GM21528 (cell line): ENCODE measurements around the gene ANKRD33B.
A peak's percentile ranks its signal among the peaks of the same experiment; 100 is the strongest.

Source experiments
- ATAC-seq: cut with Tn5 transposase; IDR thresholded peaks from one replicate; pipeline ENCODE4 v1.9.1; 2021; ENCODE audit warnings: mild to moderate bottlenecking, moderate library complexity; ENCODE audit not compliant: unreplicated experiment, low FRiP score

ANKRD33B gene

GRCh38 chr5:10577371-10578292 lies 13.8 kb downstream of the ANKRD33B start:
- peak; percentile 45 for ATAC-seq

DNA sequence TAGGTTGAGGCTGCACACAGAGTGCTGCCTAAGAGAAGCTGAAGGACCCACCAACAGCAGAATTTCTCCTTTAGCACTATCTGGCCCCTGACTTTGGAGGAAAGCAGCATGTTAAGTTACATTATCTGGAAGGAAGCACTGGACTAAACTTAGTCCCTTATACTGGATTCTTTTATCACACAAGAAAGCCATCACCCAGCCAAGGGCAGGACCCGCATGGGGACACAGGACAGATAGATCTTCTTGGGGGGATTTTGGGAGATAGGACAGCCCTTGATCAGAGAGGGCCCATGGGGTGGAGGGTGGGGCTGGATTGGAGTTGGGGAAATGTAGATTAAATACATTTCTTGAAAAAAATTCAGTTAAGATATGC lies 14.4 kb downstream of the ANKRD33B start:
- ATAC-seq = no peak

- peak; percentile 55 for ATAC-seq
Measured at GRCh38 chr5:10578869-10579268, 15.0 kb downstream of the ANKRD33B start.

- no peak for ATAC-seq
Measured at GRCh38 chr5:10579536-10580521, 16.0 kb downstream of the ANKRD33B start.

- ATAC-seq = no peak
Measured at GRCh38 chr5:10580531-10581423, 16.9 kb downstream of the ANKRD33B start.

- no peak for ATAC-seq
Measured at GRCh38 chr5:10581424-10581748, 17.5 kb downstream of the ANKRD33B start.

- no peak for ATAC-seq
Measured at GRCh38 chr5:10581867-10582511, 18.1 kb downstream of the ANKRD33B start.

DNA sequence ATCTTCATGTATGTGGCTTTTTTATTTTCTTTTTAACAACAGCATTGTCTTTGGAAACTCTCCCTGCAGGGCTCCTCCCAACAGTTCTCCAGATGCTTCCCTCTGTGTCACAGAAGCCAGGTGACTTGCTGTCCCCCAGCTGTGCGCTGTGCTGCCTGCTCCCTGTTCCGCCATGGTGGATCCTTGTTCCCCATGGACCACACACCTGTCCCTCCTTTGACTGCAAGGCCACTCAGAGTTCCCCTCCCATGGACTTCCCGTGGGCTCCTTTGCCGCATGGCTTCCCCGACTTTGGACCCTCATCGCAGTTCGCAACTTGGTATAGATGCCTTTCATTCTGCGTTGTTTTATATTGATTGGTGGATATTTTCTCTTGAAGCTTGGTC lies 18.6 kb downstream of the ANKRD33B start:
- ATAC-seq = no peak

GRCh38 chr5:10583663-10584572 lies 20.0 kb downstream of the ANKRD33B start:
- ATAC-seq = no peak

DNA sequence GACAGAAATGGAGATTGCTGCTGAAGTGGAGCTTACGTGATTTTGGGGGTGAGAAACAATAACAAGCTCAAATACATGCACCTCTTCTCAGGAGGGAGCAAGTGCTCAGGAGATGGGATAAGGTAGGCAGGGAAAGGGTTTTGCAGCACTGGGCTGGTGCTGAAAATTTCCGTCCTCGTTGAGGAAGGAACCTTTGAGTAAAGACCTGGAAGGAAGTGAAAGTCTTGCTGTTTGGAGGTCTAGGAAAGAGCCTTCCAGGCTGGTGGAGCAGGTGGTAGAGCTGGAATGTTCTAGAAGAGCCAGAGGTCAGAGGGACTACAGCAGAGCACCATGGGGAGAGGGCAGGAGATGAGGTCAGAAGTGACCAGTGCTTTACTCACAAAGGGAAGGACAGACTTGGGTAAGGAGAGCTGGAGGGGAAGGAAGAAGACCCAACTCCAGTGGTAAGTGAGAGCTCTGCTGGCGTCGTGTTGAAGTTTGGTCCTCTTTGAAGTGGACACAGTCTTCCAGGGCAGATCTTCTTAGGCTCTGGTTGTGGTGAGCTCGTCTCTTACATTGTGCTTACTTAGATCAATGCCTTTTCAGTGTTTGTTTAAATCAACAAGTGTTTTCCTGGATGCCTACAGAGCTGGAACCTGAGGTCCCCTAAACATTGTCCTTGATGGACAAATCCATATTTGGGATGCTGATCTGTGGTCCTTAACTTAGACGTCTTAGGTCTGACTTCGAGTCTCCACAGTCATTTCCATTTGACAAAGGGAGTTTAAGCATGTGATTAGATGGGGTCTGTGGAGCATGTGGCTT lies 21.0 kb downstream of the ANKRD33B start:
- no peak for ATAC-seq

DNA sequence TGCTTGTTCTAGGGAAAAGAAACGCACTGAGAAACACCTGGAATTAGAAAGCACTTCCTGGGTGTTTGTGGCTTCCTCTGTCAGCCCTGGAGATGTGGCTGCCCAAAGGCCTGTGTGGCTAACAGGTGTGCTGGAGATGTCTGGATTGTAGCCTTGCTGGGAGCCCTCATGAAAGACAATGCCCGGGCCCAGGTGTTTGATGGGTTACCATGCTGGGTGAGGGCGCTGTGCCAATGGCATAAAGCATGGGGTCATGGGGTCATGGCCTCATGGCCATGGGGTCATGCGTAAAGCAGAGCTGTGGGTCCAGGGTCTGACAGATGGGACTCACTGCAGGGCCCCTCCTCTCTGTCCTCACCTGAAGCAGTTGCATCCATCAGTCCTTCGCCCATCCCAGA lies 21.6 kb downstream of the ANKRD33B start:
- ATAC-seq = no peak

DNA sequence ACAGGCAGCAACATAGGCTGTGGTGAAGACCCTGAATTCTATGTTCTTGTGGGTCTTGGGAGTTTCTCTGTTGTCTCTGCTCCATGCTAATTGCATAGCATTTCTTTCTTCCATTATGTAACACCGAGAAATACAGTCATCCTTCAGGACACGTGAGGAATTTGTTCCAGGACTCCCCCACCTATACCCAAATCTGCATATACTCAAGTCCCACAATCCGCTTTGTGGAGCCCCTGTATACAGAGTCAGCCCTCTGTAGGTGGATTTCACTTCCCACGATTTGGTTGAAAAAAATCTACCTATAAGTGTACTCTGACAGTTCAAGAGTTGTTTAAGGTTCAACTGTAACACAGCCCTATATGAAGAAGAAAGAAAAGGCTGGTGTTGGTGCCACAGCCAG lies 22.1 kb downstream of the ANKRD33B start:
- ATAC-seq = no peak

DNA sequence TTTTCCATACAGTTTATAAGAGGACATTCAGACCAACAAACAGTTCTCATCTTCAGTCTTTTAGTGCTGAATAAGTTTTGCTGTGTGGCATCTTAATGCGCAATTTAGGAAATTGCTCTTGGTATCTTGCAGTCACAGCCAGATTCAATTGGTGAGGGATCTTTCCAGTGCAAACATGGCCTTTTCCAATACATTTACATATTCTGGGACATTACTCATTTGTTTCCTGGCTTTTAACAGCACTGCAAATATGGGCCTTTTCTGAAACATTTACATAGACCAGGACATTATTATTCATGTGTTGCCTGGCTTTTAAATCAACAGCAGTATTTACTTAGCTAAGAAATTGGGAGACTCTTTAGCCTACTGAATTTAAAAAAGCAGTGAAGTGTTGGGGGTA lies 22.7 kb downstream of the ANKRD33B start:
- ATAC-seq = no peak

DNA sequence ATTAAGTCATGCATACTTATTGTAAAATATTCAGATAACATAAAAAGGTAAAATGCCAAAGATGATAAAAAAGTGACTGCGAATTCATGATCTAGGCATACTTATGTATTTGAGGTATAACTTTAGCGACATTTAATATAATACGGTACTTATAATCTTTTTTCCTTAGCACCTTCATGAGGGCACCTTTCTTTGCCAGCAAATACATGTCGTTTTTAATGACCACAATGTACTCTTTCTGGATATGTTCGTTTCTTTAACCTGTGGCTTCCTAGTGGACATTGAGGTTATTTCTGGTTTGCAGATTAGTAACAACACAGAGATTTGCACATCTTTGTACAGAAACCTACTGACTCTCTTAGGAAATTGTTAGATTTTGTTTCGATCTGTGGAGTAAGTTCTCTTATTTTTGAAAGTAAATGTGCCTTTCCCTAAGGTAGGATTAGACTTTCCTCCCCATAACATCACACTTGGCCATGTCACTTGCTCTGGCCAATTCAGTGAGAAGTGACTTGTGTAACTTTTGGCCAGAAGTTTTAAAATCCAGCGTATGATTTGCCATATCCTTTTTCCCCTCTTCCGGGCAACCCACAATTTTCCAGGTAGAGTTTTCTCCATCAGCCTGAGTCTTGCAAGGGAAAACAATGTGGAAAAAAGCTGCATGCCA lies 24.4 kb downstream of the ANKRD33B start:
- ATAC-seq = no peak

GRCh38 chr5:10588779-10589447 lies 25.0 kb downstream of the ANKRD33B start:
- no peak for ATAC-seq

GRCh38 chr5:10590226-10590999 lies 26.5 kb downstream of the ANKRD33B start:
- ATAC-seq = no peak
